Thyroid gland (tissue), 4 donors: ENCODE results near the gene IL12B.

Source experiments
- POLR2A ChIP-seq, 2 donors: fragments of 450-650 bp; IDR thresholded peaks; one replicate each; pipeline ENCODE4 v1.6.1; 2017; ENCODE audit warnings: antibody characterized with exemption in 2 of 2, mild to moderate bottlenecking in 2 of 2, moderate library complexity in 1 of 2
- TF ChIP-seq, protein P1 (sequence below), 6 experiments: fragments of 200-600 bp in 3 of 6; fragments of 450-650 bp in 3 of 6; sonication (generic) in 3 of 6; IDR thresholded peaks; one replicate each; pipeline ENCODE4 v1.5.1; 2016 to 2019; ENCODE audit warnings: antibody characterized with exemption in 6 of 6, mild to moderate bottlenecking in 2 of 6, inconsistent platforms in 1 of 6, moderate library complexity in 1 of 6

DNA sequence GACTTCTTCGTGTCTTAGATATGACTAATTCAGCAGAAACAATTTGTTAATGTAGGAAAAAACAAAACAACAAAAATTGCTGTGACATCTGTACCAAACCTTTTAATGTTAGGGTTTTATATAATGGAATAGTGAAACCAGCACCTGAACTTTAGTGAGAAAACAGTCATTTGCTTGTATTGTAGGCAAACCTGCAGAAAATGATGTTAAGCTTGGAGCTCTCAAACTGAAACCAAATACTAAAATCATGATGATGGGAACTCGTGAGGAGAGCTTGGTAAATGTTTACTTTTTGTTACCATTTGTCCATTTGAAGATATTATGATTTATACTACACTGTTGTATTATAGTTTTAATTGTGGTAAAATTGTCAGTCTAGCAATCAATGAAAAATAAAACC, 60.6 kb downstream of the IL12B start:
- TF ChIP-seq, protein P1, sequence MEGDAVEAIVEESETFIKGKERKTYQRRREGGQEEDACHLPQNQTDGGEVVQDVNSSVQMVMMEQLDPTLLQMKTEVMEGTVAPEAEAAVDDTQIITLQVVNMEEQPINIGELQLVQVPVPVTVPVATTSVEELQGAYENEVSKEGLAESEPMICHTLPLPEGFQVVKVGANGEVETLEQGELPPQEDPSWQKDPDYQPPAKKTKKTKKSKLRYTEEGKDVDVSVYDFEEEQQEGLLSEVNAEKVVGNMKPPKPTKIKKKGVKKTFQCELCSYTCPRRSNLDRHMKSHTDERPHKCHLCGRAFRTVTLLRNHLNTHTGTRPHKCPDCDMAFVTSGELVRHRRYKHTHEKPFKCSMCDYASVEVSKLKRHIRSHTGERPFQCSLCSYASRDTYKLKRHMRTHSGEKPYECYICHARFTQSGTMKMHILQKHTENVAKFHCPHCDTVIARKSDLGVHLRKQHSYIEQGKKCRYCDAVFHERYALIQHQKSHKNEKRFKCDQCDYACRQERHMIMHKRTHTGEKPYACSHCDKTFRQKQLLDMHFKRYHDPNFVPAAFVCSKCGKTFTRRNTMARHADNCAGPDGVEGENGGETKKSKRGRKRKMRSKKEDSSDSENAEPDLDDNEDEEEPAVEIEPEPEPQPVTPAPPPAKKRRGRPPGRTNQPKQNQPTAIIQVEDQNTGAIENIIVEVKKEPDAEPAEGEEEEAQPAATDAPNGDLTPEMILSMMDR (IDR thresholded peaks at IDR 0.05) = no peak
- TF ChIP-seq POLR2A (IDR thresholded peaks at IDR 0.05) = no peak
